GM21515 (cell line): ENCODE measurements around the gene ONECUT2.

Source experiments
- ATAC-seq: cut with Tn5 transposase; IDR thresholded peaks from one replicate; pipeline ENCODE4 v1.9.1; 2021; ENCODE audit not compliant: unreplicated experiment

Gene ONECUT2

GRCh38 chr18:57523171-57523956 is 88.2 kb downstream of the ONECUT2 start:
- ATAC-seq: peak; percentile 69

- no peak for ATAC-seq
Observed at GRCh38 chr18:57527556-57528229, 92.5 kb downstream of the ONECUT2 start.

- no peak for ATAC-seq
Observed at GRCh38 chr18:57529151-57529550, 94.0 kb downstream of the ONECUT2 start.

GRCh38 chr18:57533006-57533867 is 98.1 kb downstream of the ONECUT2 start:
- ATAC-seq: no peak

GRCh38 chr18:57533868-57534510 is 98.8 kb downstream of the ONECUT2 start:
- no peak for ATAC-seq

- no peak for ATAC-seq
Observed at GRCh38 chr18:57534511-57534909, 99.3 kb downstream of the ONECUT2 start.

- no peak for ATAC-seq
Observed at GRCh38 chr18:57538614-57539013, 103.4 kb downstream of the ONECUT2 start.

- ATAC-seq: no peak
Observed at GRCh38 chr18:57539702-57540101, 104.5 kb downstream of the ONECUT2 start.
